ENCODE data around the gene CSTB. TPM values are rescaled to one million over a fixed set of nuclear protein-coding genes. Genes with fewer than 3 reads are reported as not detected.

Gene CSTB
- total RNA-seq, 1 experiment from 2014 or later = 151 TPM

GRCh38 chr21:43755820-43756594 lies 20.1 kb downstream of the CSTB start:
- POLR2A ChIA-PET (ENCODE audit: unreplicated experiment) = no interaction called here
- intact Hi-C loops (cut with micrococcal nuclease) = no loop called here
- no TSS peak for BruUV-seq (replicated peaks)

DNA sequence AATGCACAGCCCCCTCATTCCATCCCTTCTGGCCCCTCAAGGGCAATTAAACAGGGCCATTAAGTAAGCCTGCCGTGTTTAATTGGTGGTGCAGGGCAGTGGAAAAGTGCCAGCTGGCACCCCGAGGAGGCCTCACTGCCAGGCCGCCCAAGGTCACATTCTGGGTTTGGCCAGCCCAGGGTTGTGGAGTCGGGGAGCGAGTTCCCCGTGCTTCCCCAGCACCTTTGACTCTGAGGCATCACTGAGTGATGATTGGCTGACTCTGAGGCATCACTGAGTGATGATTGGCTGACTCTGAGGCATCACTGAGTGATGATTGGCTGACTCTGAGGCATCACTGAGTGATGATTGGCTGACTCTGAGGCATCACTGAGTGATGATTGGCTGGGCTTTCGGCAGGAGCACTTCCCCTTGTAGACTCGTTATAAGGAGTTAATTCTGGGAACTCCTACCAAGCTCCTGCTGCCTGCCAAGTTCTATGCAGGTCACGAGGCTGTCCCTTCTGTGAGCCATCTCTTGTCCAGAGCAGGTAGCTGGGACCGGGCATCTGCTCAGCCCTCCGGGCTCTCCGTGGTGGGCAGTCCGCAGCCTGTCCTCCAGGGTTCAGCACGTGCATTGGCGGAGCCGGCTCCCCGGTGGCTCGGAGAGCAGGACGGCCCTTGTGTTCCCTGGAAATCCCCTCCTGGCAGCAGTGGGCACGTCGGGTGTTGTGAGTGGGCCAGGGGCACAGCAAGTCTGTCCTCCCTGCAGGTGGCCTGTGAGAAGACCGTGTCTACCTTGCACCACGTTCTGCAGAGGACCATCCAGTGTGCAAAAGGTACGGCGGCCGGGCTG lies 20.9 kb downstream of the CSTB start:
- Histone ChIP-seq H3K4me3 (ENCODE audit: low read length) (no peak overlapping the region), H3K27me3 (ENCODE audit: low read length) (no peaks in the 10 kb centered on the region), H3F3A (ENCODE audit: low read length, unreplicated experiment) (no peaks in the 10 kb centered on the region), H3K9me2 (replicated peaks; ENCODE audit: low read length) (no peaks in the 10 kb centered on the region), H3K4me2 (ENCODE audit: low read length) (no peak overlapping the region), H3K79me2 (ENCODE audit: low read length) (no peaks in the 10 kb centered on the region), H3K36me3 (ENCODE audit: low read depth, low read length) (peaks cover 81% of the 10 kb centered on the region), H2AFZ (ENCODE audit: low read length) (no peak overlapping the region), H3K27ac (ENCODE audit: low read length) (no peak overlapping the region), H3K9me3 (ENCODE audit: low read length) (no peaks in the 10 kb centered on the region), H4K20me1 (ENCODE audit: low read length) (no peaks in the 10 kb centered on the region), H3K9ac (ENCODE audit: low read length) (no peak overlapping the region), H3K4me1 (ENCODE audit: insufficient read depth, low read length) (no peaks in the 10 kb centered on the region)
- intact Hi-C loops (cut with micrococcal nuclease) = no loop called here
- DNase-seq (no peak), ATAC-seq (peak; percentile 18; the same call in 1 of the 2 replicates)
- CTCF ChIA-PET = no interaction called here
- no TSS peak for BruUV-seq (replicated peaks)
- no peak for TF ChIP-seq EZH2 (IDR thresholded peaks at IDR 0.05; ENCODE audit: low read length, unreplicated experiment)
- no peak for TF ChIP-seq EZH2phosphoT487 (IDR thresholded peaks at IDR 0.05; ENCODE audit: borderline replicate concordance, low read length)
- no peak for TF ChIP-seq CTCF (conservative IDR thresholded peaks at IDR 0.05; ENCODE audit: low read depth, low read length)
- POLR2A ChIA-PET (ENCODE audit: unreplicated experiment) = no interaction called here

More at GRCh38 chr21:43755820-43756594, 20.1 kb downstream of the CSTB start:
- Histone ChIP-seq H3K4me1 (ENCODE audit: insufficient read depth, low read length) (no peaks in the 10 kb centered on the region), H3K9me2 (replicated peaks; ENCODE audit: low read length) (no peaks in the 10 kb centered on the region), H3K36me3 (ENCODE audit: low read depth, low read length) (peaks cover 80% of the 10 kb centered on the region), H3F3A (ENCODE audit: low read length, unreplicated experiment) (no peaks in the 10 kb centered on the region), H3K27me3 (ENCODE audit: low read length) (no peaks in the 10 kb centered on the region), H3K4me2 (ENCODE audit: low read length) (no peak overlapping the region), H3K79me2 (ENCODE audit: low read length) (no peaks in the 10 kb centered on the region), H4K20me1 (ENCODE audit: low read length) (no peaks in the 10 kb centered on the region), H3K27ac (ENCODE audit: low read length) (no peak overlapping the region), H3K4me3 (ENCODE audit: low read length) (no peak overlapping the region), H3K9ac (ENCODE audit: low read length) (no peak overlapping the region), H2AFZ (ENCODE audit: low read length) (no peak overlapping the region), H3K9me3 (ENCODE audit: low read length) (no peaks in the 10 kb centered on the region)
- no peak for TF ChIP-seq EZH2phosphoT487 (IDR thresholded peaks at IDR 0.05; ENCODE audit: borderline replicate concordance, low read length)
- TF ChIP-seq EZH2 (IDR thresholded peaks at IDR 0.05; ENCODE audit: low read length, unreplicated experiment) = no peak
- no peak for TF ChIP-seq CTCF (conservative IDR thresholded peaks at IDR 0.05; ENCODE audit: low read depth, low read length)
- ATAC-seq (no peak), DNase-seq (no peak)
- CTCF ChIA-PET = no interaction called here

DNA sequence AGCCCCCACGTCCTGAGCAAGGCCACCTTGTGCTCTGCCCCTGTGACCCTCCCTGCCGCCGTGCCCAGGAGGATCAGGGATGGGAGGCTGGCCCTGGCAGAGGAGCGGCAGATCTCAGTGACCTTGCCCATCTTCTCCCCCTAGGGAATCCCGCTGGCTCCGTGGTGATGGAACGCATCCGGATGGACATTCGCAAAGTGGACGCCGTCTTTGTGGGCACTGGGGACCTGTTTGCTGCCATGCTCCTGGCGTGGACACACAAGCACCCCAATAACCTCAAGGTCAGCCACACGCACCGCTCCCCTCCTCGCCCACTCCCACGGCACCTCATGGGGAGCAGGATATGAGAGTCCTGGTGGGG lies 22.7 kb downstream of the CSTB start:
- Histone ChIP-seq H3K27ac (ENCODE audit: low read length) (no peak overlapping the region), H3K79me2 (ENCODE audit: low read length) (no peaks in the 10 kb centered on the region), H3K4me2 (ENCODE audit: low read length) (no peak overlapping the region), H3K4me3 (ENCODE audit: low read length) (no peak overlapping the region), H3K9me3 (ENCODE audit: low read length) (no peaks in the 10 kb centered on the region), H4K20me1 (ENCODE audit: low read length) (no peaks in the 10 kb centered on the region), H3K36me3 (ENCODE audit: low read depth, low read length) (peaks cover 80% of the 10 kb centered on the region), H3K27me3 (ENCODE audit: low read length) (no peaks in the 10 kb centered on the region), H3K4me1 (ENCODE audit: insufficient read depth, low read length) (no peaks in the 10 kb centered on the region), H2AFZ (ENCODE audit: low read length) (no peak overlapping the region), H3K9me2 (replicated peaks; ENCODE audit: low read length) (no peaks in the 10 kb centered on the region), H3F3A (ENCODE audit: low read length, unreplicated experiment) (no peaks in the 10 kb centered on the region), H3K9ac (ENCODE audit: low read length) (no peak overlapping the region)
- ChIA-PET CTCF (no interaction called here), POLR2A (ENCODE audit: unreplicated experiment) (no interaction called here)
- TF ChIP-seq CTCF (conservative IDR thresholded peaks at IDR 0.05; ENCODE audit: low read depth, low read length) = no peak
- no peak for TF ChIP-seq EZH2phosphoT487 (IDR thresholded peaks at IDR 0.05; ENCODE audit: borderline replicate concordance, low read length)
- no peak for TF ChIP-seq EZH2 (IDR thresholded peaks at IDR 0.05; ENCODE audit: low read length, unreplicated experiment)
- no TSS peak for BruUV-seq (replicated peaks)
- intact Hi-C loops (cut with micrococcal nuclease) = no loop called here
- ATAC-seq (no peak), DNase-seq (no peak)
